ENCODE results near the gene LHFPL5. TPM values are rescaled to one million over a fixed set of nuclear protein-coding genes. Genes with fewer than 3 reads are reported as not detected.
A peak's percentile ranks its signal among the peaks of the same experiment; 100 is the strongest.

The LHFPL5 gene
- not detected in 2 replicates for total RNA-seq (2014; rRNA removed; shearing (Covaris generic))

DNA sequence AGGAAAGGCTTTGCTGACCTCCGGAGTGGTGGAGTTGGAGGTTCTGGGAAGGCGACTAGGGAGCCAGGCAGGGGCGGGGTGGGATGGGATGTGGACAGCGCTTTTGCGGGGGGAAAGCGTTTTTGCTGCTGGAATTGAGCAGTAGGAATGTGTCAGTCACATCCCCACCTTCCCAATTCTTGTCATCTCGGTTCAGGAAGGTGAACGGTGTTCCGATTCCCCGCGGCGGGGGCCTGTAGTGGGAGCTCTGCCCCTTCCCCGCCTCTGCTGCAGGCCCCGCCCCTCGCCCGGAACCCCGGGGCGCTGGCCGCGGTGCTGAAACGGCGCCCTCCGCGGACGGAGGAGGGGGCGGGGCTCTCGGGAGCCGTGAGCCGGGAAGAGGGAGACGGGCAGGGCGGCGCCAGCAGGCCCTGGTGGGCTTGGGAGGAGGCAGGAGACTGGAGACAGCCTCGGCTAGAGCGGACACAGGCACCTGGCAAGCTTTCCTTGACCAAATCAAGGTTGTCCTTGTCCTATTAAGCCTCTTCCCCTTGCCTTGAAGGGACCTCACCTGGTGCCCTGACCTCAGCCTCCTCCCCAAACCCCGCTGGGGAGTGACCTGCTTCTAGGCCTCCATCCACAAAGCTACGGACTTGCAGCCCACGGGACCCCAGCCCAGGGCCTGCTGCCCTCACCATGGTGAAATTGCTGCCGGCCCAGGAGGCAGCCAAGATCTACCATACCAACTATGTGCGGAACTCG lies at the start of gene LHFPL5:
LHFPL5 (plus strand) TSS at position 357 of the 741 bp plus-strand sequence; CDS start at position 676, 319 bp downstream.
- peak in 1 of 2 experiments; percentile 42 for DNase-seq (ENCODE audit: low read depth in 1 of 2, low spot score in 2 of 2)
- H3K4me3 ChIP-seq: no peak within 1 kb of the TSS
- H3K4me1 ChIP-seq (replicated peaks): peaks cover 5% of the 10 kb centered on the region
- H3K27ac ChIP-seq: no peak within 1 kb of the TSS
- H3K27me3 ChIP-seq (replicated peaks): no peaks in the 10 kb centered on the region
- no peaks in the 10 kb centered on the region for H3K9me3 ChIP-seq (replicated peaks)
- H3K36me3 ChIP-seq: no peaks in the 10 kb centered on the region

DNA sequence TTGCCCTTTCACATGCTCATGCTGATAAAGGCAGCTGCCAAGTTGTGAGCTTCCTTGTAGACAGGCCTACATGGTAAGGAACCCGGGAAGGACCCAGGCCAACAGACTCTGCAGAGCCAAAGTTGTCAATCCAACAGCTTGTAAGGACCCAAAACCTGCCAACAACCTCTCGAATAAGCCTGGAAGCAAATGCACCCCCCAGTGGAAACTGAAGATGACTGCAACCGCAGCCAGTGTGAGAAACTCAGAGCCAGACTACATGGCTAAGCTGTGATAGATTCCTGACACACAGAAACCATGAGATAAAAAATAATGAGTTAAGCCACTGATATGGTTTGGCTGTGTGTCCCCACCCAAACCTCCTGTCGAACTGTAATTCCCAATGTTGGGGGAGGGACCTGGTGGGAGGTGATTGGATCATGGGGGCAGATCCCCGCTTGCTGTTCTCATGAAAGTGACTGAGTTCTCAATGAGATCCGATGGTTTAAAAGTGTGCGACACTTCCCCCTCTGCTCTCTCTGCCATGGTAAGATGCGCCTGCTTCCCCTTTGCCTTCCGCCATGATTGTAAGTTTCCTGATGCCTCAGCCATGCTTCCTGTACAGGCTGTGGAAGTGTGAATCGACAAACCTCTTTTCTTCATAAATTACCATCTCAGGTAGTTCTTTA lies 47.6 kb upstream of the LHFPL5 start:
- H3K36me3 ChIP-seq: no peaks in the 10 kb centered on the region
- H3K27ac ChIP-seq: no peak overlapping the region
- DNase-seq (ENCODE audit: low read depth in 1 of 2, low spot score in 2 of 2): no peak
- H3K4me1 ChIP-seq (replicated peaks): no peaks in the 10 kb centered on the region
- H3K27me3 ChIP-seq (replicated peaks): no peaks in the 10 kb centered on the region
- H3K4me3 ChIP-seq: no peak overlapping the region
- no peaks in the 10 kb centered on the region for H3K9me3 ChIP-seq (replicated peaks)

DNA sequence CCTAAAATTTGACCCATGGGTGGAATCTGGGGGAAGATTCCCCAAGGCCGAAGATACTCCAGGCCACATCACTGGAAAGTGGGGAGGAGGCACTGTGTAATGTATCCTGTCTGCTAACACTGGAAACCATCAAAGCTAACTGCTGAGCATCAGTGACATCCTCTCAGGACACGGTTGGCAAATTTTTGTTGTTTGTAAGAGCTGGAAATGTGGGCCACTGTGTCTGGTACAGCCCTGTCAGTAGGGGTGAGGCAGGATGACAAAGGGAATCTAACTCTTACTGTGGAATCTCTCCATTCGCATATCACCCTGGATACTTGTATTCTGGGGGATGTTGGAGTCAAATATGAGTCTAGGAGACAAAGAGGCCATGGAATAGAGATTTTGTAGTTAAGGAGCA lies 45.7 kb upstream of the LHFPL5 start:
- no peaks in the 10 kb centered on the region for H3K9me3 ChIP-seq (replicated peaks)
- no peak overlapping the region for H3K4me3 ChIP-seq
- no peaks in the 10 kb centered on the region for H3K36me3 ChIP-seq
- H3K27ac ChIP-seq: no peak overlapping the region
- DNase-seq (ENCODE audit: low read depth in 1 of 2, low spot score in 2 of 2): no peak
- no peaks in the 10 kb centered on the region for H3K4me1 ChIP-seq (replicated peaks)
- H3K27me3 ChIP-seq (replicated peaks): peaks cover 10% of the 10 kb centered on the region

GRCh38 chr6:35765739-35766138 lies 39.4 kb upstream of the LHFPL5 start:
- no peak for DNase-seq (ENCODE audit: low read depth in 1 of 2, low spot score in 2 of 2)
- H3K9me3 ChIP-seq (replicated peaks): no peaks in the 10 kb centered on the region
- no peak overlapping the region for H3K27ac ChIP-seq
- H3K36me3 ChIP-seq: no peaks in the 10 kb centered on the region
- H3K4me3 ChIP-seq: no peak overlapping the region
- peaks cover 13% of the 10 kb centered on the region for H3K27me3 ChIP-seq (replicated peaks)
- no peaks in the 10 kb centered on the region for H3K4me1 ChIP-seq (replicated peaks)

DNA sequence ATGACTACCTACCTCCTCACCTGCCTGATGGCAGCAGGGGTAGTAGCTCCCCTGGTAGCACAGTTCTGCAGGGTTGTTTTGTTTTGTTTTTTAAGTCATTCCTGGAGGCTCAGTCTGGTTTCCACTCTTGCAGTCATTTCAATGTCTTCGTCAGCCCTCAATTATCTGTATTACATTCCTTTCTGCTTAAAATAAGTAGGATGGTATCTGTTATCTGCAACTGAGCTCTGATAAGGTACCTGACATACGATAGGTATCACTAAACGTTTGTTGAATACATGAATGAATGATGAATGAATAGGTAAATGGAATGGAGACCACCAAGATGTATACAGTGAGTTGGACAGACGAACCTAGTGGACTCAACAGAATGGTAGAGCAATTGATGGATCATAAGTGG lies 35.9 kb upstream of the LHFPL5 start:
- Histone ChIP-seq H3K27ac (no peak overlapping the region), H3K4me1 (replicated peaks) (no peaks in the 10 kb centered on the region), H3K36me3 (no peaks in the 10 kb centered on the region), H3K4me3 (no peak overlapping the region), H3K27me3 (replicated peaks) (peaks cover 3% of the 10 kb centered on the region), H3K9me3 (replicated peaks) (no peaks in the 10 kb centered on the region)
- DNase-seq (ENCODE audit: low read depth in 1 of 2, low spot score in 2 of 2): no peak

DNA sequence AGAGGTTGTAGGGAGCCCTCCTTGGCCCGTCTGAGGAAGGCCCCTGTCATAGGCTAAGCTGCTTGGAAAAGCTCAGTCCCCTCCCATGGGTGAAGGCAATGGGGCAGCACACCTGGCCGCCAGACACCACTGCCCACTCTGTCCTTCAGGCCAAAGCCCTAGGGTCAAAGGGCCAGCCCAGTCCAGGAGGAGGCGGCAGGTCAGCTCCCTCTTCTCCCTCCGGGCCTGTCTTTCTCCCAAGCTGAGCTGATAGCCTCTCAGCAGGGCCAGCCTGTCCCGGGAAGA lies 33.9 kb upstream of the LHFPL5 start:
- H3K27ac ChIP-seq: no peak overlapping the region
- H3K36me3 ChIP-seq: no peaks in the 10 kb centered on the region
- H3K9me3 ChIP-seq (replicated peaks): no peaks in the 10 kb centered on the region
- peaks cover 11% of the 10 kb centered on the region for H3K27me3 ChIP-seq (replicated peaks)
- DNase-seq (ENCODE audit: low read depth in 1 of 2, low spot score in 2 of 2): no peak
- no peaks in the 10 kb centered on the region for H3K4me1 ChIP-seq (replicated peaks)
- no peak overlapping the region for H3K4me3 ChIP-seq

DNA sequence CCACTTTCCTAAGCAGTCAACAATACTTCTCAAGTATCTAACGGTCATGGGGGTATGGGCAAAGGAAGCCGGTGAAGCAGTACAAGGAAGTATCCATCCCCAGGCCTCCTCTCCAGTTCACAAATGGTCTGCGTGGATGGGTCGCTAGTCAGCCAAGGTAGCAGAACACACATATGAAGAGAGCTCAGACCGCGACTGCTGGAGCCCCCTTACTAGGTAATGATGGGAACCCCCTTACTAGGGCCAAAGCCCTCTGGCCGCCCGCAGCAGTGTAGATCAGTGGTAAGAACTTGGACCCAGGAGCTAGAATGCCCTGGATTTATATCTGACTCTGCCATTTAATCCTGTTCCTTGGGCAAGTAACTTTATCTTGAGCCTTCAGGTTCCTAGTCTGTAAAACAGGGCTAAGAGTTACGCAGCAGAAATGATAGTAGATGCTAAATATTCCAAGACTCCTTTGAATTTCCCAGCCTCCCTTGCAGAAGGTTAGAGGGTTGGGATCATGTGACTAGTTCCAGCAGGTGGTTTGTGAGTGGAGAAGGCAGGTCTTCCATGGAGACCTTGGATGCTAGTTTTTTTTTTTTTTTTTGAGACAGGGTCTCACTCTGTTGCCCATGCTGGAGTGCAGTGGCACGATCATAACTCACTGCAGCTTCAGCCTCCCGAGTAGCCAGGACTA lies 30.9 kb upstream of the LHFPL5 start:
- no peak overlapping the region for H3K4me3 ChIP-seq
- H3K36me3 ChIP-seq: no peaks in the 10 kb centered on the region
- no peak for DNase-seq (ENCODE audit: low read depth in 1 of 2, low spot score in 2 of 2)
- no peaks in the 10 kb centered on the region for H3K9me3 ChIP-seq (replicated peaks)
- H3K27ac ChIP-seq: no peak overlapping the region
- H3K27me3 ChIP-seq (replicated peaks): peaks cover 22% of the 10 kb centered on the region
- H3K4me1 ChIP-seq (replicated peaks): peaks cover 3% of the 10 kb centered on the region; the same call in 1 of the 2 replicates

GRCh38 chr6:35775031-35775430 lies 30.1 kb upstream of the LHFPL5 start:
- DNase-seq (ENCODE audit: low read depth in 1 of 2, low spot score in 2 of 2): no peak
- H3K36me3 ChIP-seq: no peaks in the 10 kb centered on the region
- no peaks in the 10 kb centered on the region for H3K9me3 ChIP-seq (replicated peaks)
- no peak overlapping the region for H3K4me3 ChIP-seq
- H3K27me3 ChIP-seq (replicated peaks): peaks cover 22% of the 10 kb centered on the region
- H3K4me1 ChIP-seq (replicated peaks): peaks cover 3% of the 10 kb centered on the region; the same call in 1 of the 2 replicates
- H3K27ac ChIP-seq: no peak overlapping the region

DNA sequence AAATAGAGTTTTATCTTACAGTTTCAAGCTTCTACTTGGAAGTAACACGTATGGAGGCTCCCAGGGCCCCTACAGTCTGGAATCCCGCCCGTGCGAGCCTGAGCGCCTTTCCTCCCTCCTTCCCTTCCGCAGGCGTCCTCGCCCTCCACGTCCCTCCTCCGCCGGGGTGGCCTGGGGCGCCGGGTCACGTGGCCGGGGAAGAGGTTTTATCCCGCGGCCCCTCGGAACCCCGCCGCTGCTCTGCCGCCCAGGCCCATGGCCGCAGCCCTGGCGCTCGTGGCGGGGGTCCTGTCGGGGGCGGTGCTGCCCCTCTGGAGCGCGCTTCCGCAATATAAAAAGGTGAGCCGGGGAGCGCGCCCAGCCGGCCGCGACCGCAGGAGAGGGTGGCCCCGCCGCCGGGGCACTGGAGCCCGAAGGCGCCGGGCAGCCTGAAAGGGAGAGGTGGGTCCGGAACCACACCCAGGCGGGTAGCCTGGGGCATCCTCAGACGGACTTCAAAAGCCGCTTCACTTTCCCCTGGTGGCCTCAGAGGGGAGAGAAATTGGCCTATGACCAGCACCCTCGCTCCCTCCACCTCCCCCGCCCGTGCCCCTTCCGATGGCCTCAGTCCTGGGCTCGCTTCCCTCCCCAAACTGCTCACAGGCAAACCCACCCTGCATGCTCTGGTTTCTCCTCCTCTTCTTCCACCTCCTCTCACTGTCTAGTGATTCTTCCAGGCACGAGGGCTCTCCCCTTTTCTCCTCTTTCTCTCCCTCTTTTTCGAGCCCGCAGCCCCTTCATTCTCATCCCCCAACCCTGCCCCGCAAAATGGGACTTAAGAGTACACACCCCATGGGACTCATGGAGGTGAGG lies 28.6 kb upstream of the LHFPL5 start, which contains the start of gene CLPSL2:
CLPSL2 (plus strand) TSS at position 235 of the 852 bp plus-strand sequence; CDS start at position 256, 21 bp downstream.
- Histone ChIP-seq H3K36me3 (no peaks in the 10 kb centered on the region), H3K27me3 (replicated peaks) (peaks cover 22% of the 10 kb centered on the region), H3K27ac (no peak within 1 kb of the TSS), H3K4me1 (replicated peaks) (peaks cover 3% of the 10 kb centered on the region; the same call in 1 of the 2 replicates), H3K4me3 (peak within 1 kb of the TSS; percentile 27), H3K9me3 (replicated peaks) (no peaks in the 10 kb centered on the region)
- DNase-seq (ENCODE audit: low read depth in 1 of 2, low spot score in 2 of 2): no peak

DNA sequence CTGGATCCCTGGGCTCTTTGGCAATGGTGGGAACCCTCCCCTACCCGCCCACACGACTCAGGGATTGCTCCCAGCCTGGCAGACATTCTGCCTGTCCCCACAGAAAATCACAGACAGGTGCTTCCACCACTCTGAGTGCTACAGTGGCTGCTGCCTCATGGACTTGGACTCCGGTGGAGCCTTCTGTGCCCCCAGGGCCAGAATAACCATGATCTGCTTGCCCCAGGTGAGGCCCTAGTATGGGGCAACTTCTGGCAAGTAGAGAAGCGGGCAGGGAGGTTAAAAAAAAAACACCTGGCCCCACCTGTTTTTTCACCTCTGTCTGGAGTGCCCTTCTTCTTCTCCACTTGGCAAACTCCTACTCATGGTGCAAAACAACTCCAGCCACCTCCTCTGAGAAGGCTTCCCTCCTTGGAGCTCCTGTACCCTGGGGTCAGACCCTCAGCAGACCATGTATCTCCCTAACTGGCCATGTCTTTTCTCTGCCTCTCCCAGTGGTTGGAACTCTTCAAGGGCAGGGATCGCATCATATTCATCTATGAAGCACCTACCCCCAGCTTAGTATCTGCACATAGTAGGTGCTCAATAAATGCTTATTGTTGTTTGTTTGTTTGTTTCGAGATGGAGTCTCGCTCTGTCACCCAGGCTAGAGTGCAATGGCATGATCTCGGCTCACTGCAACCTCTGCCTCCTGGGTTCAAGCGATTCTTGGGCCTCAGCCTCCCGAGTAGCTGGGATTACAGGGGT lies 27.6 kb upstream of the LHFPL5 start:
- Histone ChIP-seq H3K27me3 (replicated peaks) (peaks cover 22% of the 10 kb centered on the region), H3K27ac (no peak overlapping the region), H3K4me3 (no peak overlapping the region), H3K36me3 (no peaks in the 10 kb centered on the region), H3K9me3 (replicated peaks) (no peaks in the 10 kb centered on the region), H3K4me1 (replicated peaks) (peaks cover 3% of the 10 kb centered on the region; the same call in 1 of the 2 replicates)
- DNase-seq (ENCODE audit: low read depth in 1 of 2, low spot score in 2 of 2): no peak

DNA sequence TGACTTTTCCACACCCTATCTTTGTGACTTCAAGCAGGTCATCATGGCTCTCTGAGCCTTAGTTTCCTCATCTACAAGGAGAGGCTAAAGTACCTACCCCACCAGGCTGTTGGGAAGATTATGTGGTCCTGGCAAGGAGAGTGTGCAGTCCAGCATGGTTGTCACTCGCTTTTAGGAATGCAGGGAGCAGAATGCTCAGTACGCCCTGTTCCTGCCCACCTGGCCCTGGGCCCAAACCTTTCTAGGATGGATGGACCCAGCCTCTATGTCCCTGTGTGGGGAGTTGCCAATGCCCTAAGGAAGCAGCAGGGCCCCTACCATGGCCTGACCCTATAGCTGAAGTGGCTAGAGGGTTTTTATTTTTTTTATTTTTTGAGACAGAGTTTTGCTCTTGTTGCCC lies 26.7 kb upstream of the LHFPL5 start:
- no peak for DNase-seq (ENCODE audit: low read depth in 1 of 2, low spot score in 2 of 2)
- H3K27ac ChIP-seq: no peak overlapping the region
- no peak overlapping the region for H3K4me3 ChIP-seq
- H3K27me3 ChIP-seq (replicated peaks): peaks cover 22% of the 10 kb centered on the region
- H3K36me3 ChIP-seq: no peaks in the 10 kb centered on the region
- H3K9me3 ChIP-seq (replicated peaks): no peaks in the 10 kb centered on the region
- peaks cover 3% of the 10 kb centered on the region; the same call in 1 of the 2 replicates for H3K4me1 ChIP-seq (replicated peaks)

DNA sequence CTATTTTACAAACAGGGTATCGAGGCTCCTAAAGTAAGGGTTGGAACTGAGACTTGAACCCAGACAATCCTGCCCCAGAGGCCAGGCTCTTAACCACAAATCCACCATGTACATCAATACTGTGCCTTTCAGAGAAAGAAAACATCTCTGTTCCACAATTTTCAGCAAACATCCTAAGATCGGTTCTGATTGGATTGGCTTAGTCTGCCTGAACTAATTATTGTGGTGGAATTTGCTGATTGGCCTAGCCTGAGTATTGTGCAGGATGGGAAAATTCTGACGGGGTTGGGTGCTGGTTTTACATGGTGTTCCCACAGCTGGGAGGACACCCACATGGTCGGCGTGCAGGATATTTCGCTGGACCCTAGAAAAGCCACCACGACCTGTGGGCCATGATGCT lies 24.4 kb upstream of the LHFPL5 start, which contains the start of gene CLPSL1:
CLPSL1 (plus strand) TSS at position 301 of the 400 bp plus-strand sequence; CDS start at position 393, 92 bp downstream.
- Histone ChIP-seq H3K4me3 (no peak within 1 kb of the TSS), H3K27ac (no peak within 1 kb of the TSS), H3K4me1 (replicated peaks) (peaks cover 3% of the 10 kb centered on the region; the same call in 1 of the 2 replicates), H3K9me3 (replicated peaks) (no peaks in the 10 kb centered on the region), H3K27me3 (replicated peaks) (peaks cover 17% of the 10 kb centered on the region), H3K36me3 (no peaks in the 10 kb centered on the region)
- DNase-seq (ENCODE audit: low read depth in 1 of 2, low spot score in 2 of 2): no peak
